ENCODE measurements around the gene NF1.
"Not testable (repeated sequence)": the region's sequence is repeated elsewhere in the genome, so short reads cannot be mapped to it uniquely, and the experiment has no call there.

Gene NF1

DNA sequence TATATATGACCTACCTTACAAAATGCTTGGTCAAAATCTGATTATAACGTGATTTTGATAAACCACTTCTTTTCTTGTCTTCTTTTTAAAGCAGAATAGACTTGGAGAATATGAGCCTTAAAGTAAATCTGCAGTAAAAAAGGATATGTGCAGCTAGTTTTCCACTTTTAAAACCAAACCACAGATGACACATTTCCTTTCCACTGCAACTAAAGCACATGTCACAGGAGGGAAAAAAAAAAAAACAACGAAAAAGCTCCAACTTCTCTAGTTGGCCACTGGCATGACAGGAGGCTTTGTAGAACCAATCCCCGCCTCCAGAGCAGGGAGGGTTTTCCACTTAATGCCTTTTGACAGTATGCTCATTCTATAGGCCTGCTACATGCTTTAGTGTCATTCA lies 226.7 kb downstream of the NF1 start, which contains the start of gene EVI2A:
Gene EVI2A (minus strand): TSS at position 142 of the 400 bp plus-strand sequence. CDS start 2,609 bp downstream, outside the sequence.
- DNase-seq (ENCODE audit: low read depth in 2 of 2, low spot score in 1 of 2), result peak; percentile 58 to 65

DNA sequence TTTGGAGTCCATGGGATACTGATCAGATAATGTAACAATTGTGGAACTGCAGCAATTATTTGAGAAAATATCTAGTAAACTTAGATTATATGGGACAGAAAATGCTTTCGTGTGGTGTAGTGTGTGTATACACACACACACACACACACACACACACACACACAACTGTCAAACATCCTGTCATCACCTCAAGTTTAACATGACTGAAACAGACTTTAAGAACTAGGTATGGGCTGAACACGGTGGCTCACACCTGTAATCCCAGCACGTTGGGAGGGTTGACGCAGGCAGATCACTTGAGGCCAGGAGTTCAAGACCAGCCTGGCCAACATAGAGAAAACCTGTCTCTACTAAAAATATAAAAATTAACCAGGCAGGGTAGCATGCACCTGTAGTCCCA lies 227.2 kb downstream of the NF1 start:
- no peak for DNase-seq (ENCODE audit: low read depth in 2 of 2, low spot score in 1 of 2)

DNA sequence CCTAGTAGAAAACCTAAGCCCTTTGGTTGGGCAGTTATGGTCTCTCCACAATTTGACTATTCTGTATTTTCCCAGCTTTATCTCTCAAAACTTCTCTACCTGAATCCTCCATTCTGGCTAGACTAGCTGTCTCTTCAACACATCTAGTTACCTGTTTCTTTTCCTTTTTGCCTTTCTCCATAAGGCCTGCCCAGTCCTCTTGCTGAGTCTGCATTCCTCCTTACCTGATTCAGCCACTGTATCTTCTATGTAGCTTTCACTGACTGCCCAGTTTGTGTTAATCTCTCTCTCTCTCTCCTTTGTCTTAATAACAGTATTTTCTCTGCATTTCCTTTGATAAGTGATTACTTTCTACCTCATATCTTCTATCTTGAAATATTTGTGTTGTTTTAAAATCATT lies 228.8 kb downstream of the NF1 start:
- no peak for DNase-seq (ENCODE audit: low read depth in 2 of 2, low spot score in 1 of 2)

DNA sequence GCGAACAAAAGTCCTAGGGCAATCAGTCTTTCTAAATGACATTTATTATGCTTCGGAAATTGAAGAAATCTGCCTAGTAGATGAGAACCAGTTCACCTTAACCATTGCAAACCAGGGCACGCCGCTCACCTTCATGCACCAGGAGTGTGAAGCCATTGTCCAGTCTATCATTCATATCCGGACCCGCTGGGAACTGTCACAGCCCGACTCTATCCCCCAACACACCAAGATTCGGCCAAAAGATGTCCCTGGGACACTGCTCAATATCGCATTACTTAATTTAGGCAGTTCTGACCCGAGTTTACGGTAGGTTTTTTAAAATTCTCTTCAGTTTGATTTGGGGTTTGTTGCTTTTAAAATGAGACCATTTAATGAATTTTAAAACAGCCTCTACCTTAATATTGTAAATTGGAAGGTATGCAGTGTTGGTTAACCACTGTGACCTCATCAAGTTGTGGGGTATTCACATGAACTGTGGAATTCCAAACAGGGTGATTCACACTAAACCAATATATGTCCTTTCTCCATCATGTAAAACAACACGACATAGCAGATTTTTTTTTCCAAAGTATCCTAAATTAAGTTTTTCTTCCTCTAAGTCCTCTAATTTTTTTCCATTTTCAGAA lies 232.9 kb downstream of the NF1 start:
- DNase-seq (ENCODE audit: low read depth in 2 of 2, low spot score in 1 of 2), result no peak

DNA sequence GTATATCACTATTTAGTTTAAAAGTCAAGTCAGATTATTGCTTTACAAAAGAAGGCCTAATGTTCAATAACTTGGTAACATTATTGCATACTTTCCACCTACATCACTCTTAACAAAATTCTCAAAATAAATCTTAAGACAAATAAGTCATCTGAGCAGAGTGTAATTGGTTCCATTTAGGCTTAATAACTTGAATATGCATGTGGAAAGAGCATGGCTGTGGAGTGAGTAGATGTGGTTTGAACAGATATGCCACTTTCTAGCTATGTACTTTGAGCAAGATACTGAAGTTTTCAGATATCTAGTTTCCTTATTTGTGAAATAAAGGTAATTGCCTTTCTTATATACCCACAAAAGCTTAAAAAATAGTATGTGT lies 233.4 kb downstream of the NF1 start:
- DNase-seq (ENCODE audit: low read depth in 2 of 2, low spot score in 1 of 2), result no peak

DNA sequence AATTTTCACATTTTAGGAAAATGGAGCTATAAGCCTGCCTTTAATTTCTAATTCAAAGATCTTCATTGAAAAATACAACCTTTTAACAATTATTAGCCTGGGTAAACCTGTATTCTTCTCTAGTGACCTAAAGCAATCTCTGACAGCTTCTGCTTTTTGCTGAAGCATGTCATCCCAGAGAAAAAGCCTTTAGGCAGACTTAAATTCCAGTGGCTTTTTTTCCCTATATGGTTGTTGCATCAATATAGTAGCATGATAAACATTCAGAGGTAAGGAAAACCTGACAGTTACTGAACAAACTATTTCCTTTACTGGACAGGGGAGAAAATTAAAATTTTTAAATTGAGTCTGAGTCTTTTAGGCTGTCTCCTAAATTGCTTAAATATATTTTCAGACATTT lies 234.4 kb downstream of the NF1 start:
- no peak for DNase-seq (ENCODE audit: low read depth in 2 of 2, low spot score in 1 of 2)

DNA sequence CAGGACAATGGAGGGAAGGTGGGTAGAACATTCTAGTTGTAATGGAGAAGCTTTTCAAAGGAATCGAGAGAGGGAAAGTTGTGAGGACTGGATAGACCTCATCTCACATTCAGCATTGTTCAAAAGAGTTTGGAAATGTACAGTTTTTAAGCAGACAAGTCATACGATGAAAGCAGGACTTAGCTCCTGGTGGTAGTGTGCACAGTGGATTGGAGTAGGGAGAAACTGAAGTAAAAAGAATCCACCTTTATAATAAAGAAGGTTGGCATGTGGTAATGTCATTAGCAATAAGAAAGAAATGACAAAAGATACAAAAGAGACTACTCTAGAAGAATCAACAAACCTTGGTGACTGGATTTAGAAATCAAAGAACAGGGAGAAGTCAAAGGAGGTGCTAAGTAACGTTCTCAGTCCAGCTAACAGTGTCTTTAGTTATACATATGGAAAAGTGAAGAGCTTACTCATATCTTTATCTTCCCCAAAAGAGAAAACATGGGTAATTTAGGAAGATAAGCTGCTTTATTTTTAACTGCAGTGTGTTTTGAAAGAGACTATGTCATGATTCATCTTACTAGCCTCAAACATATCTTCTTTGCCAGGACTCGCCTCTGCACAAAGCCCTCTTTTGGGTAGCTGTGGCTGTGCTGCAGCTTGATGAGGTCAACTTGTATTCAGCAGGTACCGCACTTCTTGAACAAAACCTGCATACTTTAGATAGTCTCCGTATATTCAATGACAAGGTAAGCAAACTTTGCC lies 245.3 kb downstream of the NF1 start:
- DNase-seq (ENCODE audit: low read depth in 2 of 2, low spot score in 1 of 2), result no peak

DNA sequence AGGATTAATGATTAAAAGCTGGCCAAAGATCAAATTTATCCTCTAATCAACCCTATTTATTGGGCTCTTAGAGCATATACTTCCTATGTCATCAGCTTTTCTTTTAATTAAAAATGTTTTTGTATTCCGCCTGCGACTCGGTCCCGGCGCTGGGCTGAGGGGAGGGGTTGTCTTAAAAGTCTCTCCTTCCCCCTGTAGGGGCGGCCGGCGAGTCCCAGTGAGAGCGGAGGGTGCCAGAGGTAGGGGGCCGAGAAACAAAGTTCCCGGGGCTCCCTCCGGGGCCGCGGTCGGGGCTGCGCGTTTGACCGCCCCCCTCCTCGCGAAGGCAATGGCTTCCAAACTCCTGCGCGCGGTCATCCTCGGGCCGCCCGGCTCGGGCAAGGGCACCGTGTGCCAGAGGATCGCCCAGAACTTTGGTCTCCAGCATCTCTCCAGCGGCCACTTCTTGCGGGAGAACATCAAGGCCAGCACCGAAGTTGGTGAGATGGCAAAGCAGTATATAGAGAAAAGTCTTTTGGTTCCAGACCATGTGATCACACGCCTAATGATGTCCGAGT lies 250.5 kb downstream of the NF1 start:
- not testable (repeated sequence) for DNase-seq (ENCODE audit: low read depth in 2 of 2, low spot score in 1 of 2)

DNA sequence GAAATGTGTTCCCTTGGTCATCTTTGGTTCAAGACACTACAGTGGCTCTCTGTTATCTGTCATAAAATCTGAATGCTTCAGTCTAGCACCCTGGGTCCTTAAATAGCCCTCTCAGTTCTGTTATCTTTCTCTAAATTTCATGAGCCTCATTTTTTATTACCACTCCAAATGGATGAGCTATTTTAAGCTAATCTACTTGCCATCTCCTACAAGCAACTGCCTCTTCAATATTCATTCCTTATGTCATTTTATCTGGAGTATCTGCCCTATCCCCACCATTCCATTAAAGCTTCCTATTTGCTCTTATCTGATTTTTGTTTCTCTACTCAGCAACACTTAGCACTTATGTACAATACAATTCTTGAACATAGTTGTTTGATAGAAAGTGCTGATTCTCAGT lies 254.7 kb downstream of the NF1 start:
- no peak for DNase-seq (ENCODE audit: low read depth in 2 of 2, low spot score in 1 of 2)

DNA sequence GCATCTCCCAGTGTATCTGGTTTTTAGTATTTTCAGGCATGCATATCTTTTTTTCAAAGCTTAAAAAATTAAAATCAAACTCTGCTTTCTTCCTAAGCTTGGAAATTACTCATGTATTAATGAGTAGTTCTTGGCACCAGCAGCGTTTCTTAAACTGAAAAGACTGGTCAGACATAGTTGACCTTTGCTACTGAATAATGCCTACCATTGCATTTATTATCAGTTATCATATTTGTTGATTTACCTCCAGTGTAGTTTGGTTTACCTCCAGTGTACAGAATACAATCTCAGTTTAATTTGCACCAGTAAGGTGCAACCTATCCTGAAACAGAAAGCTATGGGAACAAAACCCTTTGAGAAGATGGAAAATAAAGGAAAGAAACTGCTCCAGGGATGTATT lies 261.2 kb downstream of the NF1 start:
- DNase-seq (ENCODE audit: low read depth in 2 of 2, low spot score in 1 of 2), result no peak

DNA sequence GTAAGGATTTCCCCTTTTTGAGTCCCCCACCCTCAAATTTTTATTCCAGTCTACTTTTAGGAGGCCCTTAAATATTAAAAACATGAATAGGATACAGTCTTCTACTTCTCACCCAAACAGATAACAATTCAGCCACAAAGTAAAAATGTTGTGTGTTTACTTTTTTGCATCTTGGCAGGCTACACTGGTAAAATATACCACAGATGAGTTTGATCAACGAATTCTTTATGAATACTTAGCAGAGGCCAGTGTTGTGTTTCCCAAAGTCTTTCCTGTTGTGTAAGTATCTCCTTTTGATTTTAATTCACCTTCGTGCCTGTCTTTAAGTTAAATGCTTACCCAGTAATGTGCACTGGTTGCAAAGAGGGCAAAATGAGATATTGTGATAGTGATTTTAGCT lies 262.3 kb downstream of the NF1 start:
- DNase-seq (ENCODE audit: low read depth in 2 of 2, low spot score in 1 of 2), result no peak

DNA sequence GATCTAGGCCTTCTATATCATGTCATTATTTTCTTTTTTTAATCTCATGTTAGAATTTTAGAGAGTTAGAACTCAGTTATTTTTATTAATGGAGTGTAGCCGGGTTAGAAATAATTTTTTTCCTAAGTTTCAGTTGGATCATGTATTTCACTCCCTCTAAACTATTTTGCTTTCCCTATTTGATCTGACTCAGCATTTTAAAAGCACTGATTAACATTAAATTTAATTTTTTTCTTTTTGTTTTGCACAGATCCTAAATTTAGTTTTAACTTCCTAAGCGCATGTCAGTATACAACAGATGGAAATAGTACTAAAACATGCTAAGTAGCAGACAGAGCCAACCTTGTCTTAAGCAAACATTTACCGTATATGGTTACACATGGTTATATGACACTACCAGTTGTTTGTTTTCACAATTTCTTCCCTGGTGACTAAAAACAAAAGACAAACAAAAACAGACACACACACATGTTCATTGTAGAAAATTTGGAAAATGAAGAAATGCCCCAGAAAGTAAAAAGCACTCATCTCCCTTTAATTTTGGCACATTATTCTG lies 263.1 kb downstream of the NF1 start:
- no peak for DNase-seq (ENCODE audit: low read depth in 2 of 2, low spot score in 1 of 2)

DNA sequence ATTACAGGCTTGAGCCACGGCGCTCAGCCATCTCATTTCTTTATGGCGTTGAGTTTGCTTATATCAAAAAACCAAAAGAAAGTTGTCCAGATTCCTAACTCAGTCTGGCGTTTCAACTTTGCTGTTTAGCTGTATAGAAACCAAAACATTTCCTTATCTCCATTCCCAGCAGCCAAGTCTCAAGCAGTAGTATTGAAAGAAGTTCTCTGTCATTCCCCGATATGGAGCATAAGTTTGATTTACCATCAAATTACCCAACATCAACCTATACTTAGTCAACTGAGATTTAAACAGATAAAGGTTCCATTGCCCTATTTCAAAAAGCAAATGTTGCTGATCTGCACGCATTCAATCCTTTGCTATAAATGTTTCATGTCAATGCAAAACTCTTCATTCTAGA lies 269.2 kb downstream of the NF1 start:
- DNase-seq (ENCODE audit: low read depth in 2 of 2, low spot score in 1 of 2), result no peak

DNA sequence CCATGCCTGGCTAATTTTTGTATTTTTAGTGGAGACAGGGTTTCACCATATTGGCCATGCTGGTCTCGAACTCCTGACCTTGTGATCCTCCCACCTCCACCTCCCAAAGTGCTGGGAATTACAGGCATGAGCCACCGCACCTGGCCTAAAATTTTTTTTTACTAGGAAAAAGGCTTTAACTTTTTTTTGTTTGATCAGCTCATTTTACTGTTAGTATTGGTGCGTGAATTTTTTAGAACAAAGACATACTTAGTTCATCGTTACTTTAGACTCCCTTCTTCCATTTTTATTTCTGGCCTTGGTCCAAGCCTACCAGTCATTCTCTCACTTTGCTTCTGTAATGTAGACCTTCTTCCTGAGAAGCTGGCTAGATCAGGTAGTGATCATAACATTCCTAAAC lies 271.3 kb downstream of the NF1 start:
- DNase-seq (ENCODE audit: low read depth in 2 of 2, low spot score in 1 of 2), result no peak

DNA sequence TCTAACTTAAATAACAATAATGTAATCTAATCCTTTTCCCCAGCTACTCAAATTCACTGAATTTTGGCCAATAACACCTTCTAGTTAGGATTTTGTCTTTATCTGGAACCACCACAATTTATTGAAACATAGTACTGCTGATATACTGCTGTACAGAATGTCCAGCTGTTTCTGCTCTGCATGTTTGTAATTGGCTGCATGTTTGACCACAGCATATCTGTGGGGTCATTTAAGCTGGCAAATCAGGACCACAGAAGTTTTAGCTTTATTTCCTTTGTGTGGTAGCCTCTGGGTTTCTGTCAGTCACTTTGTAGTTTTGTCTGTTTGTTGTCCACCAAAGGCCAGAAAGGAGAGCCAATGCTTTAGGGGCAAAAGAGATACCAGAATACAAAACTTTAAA lies 274.5 kb downstream of the NF1 start:
- no peak for DNase-seq (ENCODE audit: low read depth in 2 of 2, low spot score in 1 of 2)

DNA sequence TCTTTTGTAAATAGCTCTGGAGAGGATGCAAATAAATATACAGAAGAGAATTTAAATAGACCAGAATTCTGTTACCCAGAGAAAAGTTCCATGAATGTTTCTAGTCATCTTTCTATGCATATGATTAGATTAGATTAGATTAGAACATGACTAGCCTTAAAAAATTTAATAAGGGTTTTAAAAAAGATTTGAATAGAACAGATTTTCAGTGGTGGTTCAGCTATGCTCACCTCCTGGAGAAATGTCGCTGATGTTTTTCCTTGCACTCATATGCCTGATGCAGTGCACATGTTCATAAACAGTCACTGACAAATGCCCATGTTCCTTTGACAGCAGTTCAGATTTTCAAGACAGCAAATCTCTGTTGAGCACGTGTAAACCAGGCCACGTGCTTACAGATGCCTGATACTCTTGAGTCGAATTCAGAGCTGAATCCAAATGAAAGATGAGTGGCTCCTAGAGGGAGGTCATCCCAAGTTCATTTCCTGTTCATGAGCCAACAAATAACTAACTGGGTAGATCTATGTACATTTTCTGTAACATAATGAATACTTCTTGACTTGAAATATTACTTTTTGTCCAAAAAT lies 276.8 kb downstream of the NF1 start:
- DNase-seq (ENCODE audit: low read depth in 2 of 2, low spot score in 1 of 2), result no peak

DNA sequence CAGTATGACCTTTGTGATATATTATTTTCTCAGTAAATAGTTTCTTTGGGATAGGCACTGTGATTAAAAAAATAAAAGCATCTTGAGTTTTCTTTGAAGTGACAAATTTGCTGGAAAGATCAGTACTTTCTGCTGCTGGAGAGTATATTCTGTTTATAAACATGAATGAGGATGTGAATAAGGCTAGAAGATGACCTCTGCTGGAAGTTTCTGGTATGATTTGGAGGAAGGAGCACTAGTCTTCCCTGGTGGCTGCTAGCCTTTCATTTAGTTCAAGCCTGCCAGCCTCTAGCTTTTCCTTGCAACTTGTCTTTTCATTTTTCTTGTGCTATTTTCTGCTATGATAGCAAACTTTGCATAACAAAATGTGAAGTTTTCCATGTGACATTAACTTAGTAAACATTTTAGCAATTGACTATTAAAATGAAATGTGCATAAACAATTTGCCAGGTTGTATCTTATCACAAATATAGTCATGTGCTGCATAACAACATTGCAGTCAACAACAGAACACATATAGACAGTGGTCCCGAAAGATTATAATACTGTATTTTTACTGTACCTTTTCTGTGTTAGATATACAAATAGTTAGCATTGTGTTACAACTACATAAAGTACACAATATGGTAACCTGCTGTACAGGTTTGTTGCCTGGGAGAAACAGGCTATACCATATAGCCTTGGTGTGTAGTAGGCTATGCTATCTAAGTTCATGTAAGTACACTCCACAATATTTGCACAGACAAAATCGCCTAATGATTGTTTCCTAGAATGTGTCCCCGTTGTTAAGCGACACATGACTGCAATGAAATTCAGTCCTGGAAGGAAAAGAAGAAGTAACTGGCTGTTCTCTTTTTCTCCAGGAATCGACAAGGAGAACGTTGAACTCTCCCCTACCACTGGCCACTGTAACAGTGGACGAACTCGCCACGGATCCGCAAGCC lies 278.6 kb downstream of the NF1 start:
- DNase-seq (ENCODE audit: low read depth in 2 of 2, low spot score in 1 of 2), result no peak

DNA sequence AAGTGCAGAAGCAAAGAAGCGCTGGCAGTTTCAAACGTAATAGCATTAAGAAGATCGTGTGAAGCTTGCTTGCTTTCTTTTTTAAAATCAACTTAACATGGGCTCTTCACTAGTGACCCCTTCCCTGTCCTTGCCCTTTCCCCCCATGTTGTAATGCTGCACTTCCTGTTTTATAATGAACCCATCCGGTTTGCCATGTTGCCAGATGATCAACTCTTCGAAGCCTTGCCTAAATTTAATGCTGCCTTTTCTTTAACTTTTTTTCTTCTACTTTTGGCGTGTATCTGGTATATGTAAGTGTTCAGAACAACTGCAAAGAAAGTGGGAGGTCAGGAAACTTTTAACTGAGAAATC lies 279.3 kb downstream of the NF1 start:
- DNase-seq (ENCODE audit: low read depth in 2 of 2, low spot score in 1 of 2), result no peak

DNA sequence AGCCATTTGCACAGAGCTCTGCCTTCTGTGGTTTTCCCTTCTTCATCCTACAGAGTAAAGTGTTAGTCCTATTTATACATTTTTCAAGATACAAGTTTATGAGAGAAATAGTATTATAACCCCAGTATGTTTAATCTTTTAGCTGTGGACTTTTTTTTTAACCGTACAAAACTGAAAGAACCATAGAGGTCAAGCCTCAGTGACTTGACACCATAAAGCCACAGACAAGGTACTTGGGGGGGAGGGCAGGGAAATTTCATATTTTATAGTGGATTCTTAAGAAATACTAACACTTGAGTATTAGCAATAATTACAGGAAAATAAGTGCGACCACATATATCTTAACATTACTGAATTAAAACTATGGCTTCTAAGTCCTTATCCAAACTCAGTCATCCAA lies 279.7 kb downstream of the NF1 start:
- DNase-seq (ENCODE audit: low read depth in 2 of 2, low spot score in 1 of 2), result no peak

DNA sequence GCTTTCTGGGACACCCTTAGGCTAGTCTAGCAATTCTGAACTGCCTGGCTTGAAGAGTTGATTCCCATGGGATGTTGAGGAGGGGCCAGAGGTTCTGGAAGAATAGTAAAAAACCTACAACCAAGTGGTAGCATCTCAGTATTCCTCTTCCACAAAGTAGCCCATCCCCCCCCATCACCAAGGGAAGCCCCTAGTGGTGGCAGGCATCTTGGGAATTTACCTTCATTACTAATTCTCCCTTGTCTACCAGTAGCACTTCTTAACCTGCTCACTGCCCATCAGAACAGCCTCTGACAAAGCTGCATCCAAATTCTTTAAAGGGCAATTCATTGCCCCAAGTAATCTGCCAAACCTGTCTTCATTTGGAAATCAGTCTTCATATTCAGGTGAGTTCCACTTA lies 283.9 kb downstream of the NF1 start:
- DNase-seq (ENCODE audit: low read depth in 2 of 2, low spot score in 1 of 2), result no peak

DNA sequence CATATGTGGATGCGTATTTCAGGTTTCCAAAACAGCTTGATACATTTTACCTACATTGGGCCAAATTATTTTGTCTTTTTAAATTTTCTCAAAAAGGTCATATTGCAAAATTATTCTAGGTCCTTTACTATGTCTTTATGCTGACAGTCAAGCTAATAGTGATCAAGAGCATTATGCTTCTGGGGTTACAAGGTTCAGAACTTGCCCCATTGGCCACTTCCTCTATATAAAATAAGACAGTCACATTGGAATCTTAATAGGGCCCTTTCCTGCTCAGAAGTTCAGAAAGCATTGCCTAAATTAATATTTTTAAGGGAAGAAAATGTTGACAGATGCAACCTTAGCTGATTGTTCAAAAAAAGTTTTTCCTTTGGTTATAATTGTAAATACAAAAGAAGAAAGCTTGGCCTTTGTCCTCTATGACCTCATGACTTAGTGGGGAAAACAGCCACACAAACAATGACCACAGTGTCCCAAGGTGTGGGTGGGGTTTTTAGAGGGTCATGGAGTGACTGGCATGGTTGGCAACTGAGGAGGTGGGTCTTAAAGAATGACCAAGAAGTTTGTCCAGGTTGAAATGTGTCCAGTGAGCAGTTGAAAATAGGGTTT lies 284.9 kb downstream of the NF1 start:
- DNase-seq (ENCODE audit: low read depth in 2 of 2, low spot score in 1 of 2), result no peak
